Caco-2 (cell line): ENCODE measurements around the gene DOCK4. TPM values are rescaled to one million over a fixed set of nuclear protein-coding genes. Genes with fewer than 3 reads are reported as not detected.

ENCODE experiments used
- BruUV-seq: library from RNA; stranded (reverse); fragments of 400-500 nt; replicated peaks from 2 replicates; lab custom pipeline; 2021; lab: Mats Ljungman, UMichigan
- CTCF ChIA-PET: fragments of 300-600 bp; sonication (Branson Sonifier 250); formaldehyde crosslinking; loops from one replicate; lab custom pipeline; 2022; ENCODE audit warnings: antibody characterized with exemption; lab: Charles Lee
- POLR2A ChIA-PET: fragments of 300-600 bp; sonication (Branson Sonifier 250); formaldehyde crosslinking; loops from one replicate; lab custom pipeline; 2022; ENCODE audit warnings: antibody characterized with exemption; lab: Charles Lee
- DNase-seq, 2 experiments: peaks; one replicate each; pipeline versions ENCODE4 v3.0.0 to v3.0.0-alpha.2; 2020 to 2022
- H3K27me3 ChIP-seq: replicated peaks from 2 replicates; pipeline ENCODE4 v1.6.0; 2011; ENCODE audit warnings: low read length; ENCODE audit not compliant: control insufficient read depth, insufficient read depth
- H3K36me3 ChIP-seq: 2 replicates; pipeline ENCODE4 v1.5.1; 2011; ENCODE audit warnings: low read length; ENCODE audit not compliant: control insufficient read depth, insufficient read depth
- H3K4me1 ChIP-seq: fragments of 250-450 bp; sonication (Bioruptor Pico); 2 replicates; pipeline ENCODE4 v1.5.1; 2020; ENCODE audit warnings: mild to moderate bottlenecking
- H3K4me3 ChIP-seq: 2 replicates; pipeline ENCODE4 v1.5.1; 2011; ENCODE audit warnings: low read depth, mild to moderate bottlenecking, control low read depth, low read length
- H3K9me3 ChIP-seq: fragments of 250-450 bp; sonication (Bioruptor Pico); 2 replicates; pipeline ENCODE4 v1.5.1; 2020; ENCODE audit warnings: mild to moderate bottlenecking, moderate library complexity
- H3K27ac Mint-ChIP-seq: one replicate; pipeline ENCODE4 v1.8.0; 2022; ENCODE audit warnings: mixed read lengths; ENCODE audit not compliant: unreplicated experiment
- H3K27me3 Mint-ChIP-seq: one replicate; pipeline ENCODE4 v1.8.0; 2022; ENCODE audit warnings: mixed read lengths; ENCODE audit not compliant: insufficient read depth, unreplicated experiment
- H3K36me3 Mint-ChIP-seq: one replicate; pipeline ENCODE4 v1.8.0; 2022; ENCODE audit warnings: mild to moderate bottlenecking, mixed read lengths; ENCODE audit not compliant: insufficient read depth, unreplicated experiment
- H3K4me1 Mint-ChIP-seq: one replicate; pipeline ENCODE4 v1.8.0; 2022; ENCODE audit warnings: low read depth, mixed read lengths; ENCODE audit not compliant: unreplicated experiment
- H3K4me3 Mint-ChIP-seq: one replicate; pipeline ENCODE4 v1.8.0; 2022; ENCODE audit warnings: mild to moderate bottlenecking, moderate library complexity, mixed read lengths; ENCODE audit not compliant: unreplicated experiment
- H3K9me3 Mint-ChIP-seq: one replicate; pipeline ENCODE4 v1.8.0; 2022; ENCODE audit warnings: mixed read lengths; ENCODE audit not compliant: unreplicated experiment
- CTCF ChIP-seq, 2 experiments: fragments of 200-600 bp in 1 of 2; IDR thresholded peaks; 1 replicate in 1 of 2; 2 replicates in 1 of 2; pipeline versions ENCODE4 v1.5.1 to v1.8.0; 2011 to 2022; ENCODE audit warnings: antibody characterized with exemption in 1 of 2, control low read depth in 1 of 2, inconsistent platforms in 1 of 2, low read depth in 1 of 2, low read length in 1 of 2, mild to moderate bottlenecking in 1 of 2, moderate library complexity in 1 of 2; ENCODE audit not compliant: insufficient read depth in 1 of 2, severe bottlenecking in 1 of 2, unreplicated experiment in 1 of 2
- intact Hi-C: fragments of 100-400 bp; cut with micrococcal nuclease; formaldehyde crosslinking; loops from one replicate; pipeline ENCODE4 v1.10.0; 2022; ENCODE audit not compliant: unreplicated experiment
- total RNA-seq: library from RNA; stranded (reverse); gene quantifications from 2 replicates; pipeline ENCODE4 v1.2.3, GENCODE V29; 2022

Gene DOCK4
- total RNA-seq, 1 experiment from 2014 or later = 2.0 TPM

- H3K9me3 Mint-ChIP-seq = no peaks in the 10 kb centered on the region
- intact Hi-C loops = no loop called here
- peaks cover 4% of the 10 kb centered on the region for H3K27me3 Mint-ChIP-seq
- BruUV-seq = no TSS peak
- H3K27ac Mint-ChIP-seq = no peak overlapping the region
- no peaks in the 10 kb centered on the region for H3K36me3 ChIP-seq
- CTCF ChIA-PET = no interaction called here
- no peak overlapping the region for H3K4me3 Mint-ChIP-seq
- H3K9me3 ChIP-seq = no peaks in the 10 kb centered on the region
- POLR2A ChIA-PET = no interaction called here
- H3K4me3 ChIP-seq = no peak overlapping the region
- no peak for DNase-seq
- H3K27me3 ChIP-seq = no peaks in the 10 kb centered on the region
- H3K36me3 Mint-ChIP-seq = no peaks in the 10 kb centered on the region
- no peaks in the 10 kb centered on the region for H3K4me1 ChIP-seq
- no peak for TF ChIP-seq CTCF (IDR thresholded peaks at IDR 0.05; ENCODE audit: insufficient read depth in 1 of 2, low read depth in 1 of 2, low read length in 1 of 2, severe bottlenecking in 1 of 2, unreplicated experiment in 1 of 2)
- H3K4me1 Mint-ChIP-seq = no peaks in the 10 kb centered on the region
Measured at GRCh38 chr7:112038353-112038752, 167.8 kb downstream of the DOCK4 start.

DNA sequence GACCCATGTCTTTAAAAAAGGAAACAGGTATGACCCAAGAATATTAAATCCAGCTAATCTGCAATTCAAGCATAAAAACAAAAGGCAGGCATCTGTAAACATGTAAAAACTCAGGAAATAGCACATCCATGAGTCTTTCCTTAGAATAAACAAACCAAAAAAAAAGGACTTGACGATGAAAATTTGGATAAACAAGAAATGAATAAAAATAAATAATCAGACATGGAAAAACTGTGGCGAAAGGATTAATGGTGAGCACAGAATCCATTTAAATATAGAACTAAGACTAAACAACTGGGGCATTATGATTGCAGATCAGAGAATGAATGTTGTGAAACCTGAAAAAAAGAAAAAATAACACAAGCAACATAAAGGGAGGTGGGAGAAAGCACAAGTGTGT lies 170.1 kb downstream of the DOCK4 start:
- no peak overlapping the region for H3K4me3 Mint-ChIP-seq
- Histone ChIP-seq H3K4me1 (no peaks in the 10 kb centered on the region), H3K36me3 (no peaks in the 10 kb centered on the region), H3K9me3 (no peaks in the 10 kb centered on the region; the same call in 1 of the 2 replicates), H3K27me3 (no peaks in the 10 kb centered on the region), H3K4me3 (no peak overlapping the region)
- H3K27ac Mint-ChIP-seq = no peak overlapping the region
- TF ChIP-seq CTCF (IDR thresholded peaks at IDR 0.05; ENCODE audit: insufficient read depth in 1 of 2, low read depth in 1 of 2, low read length in 1 of 2, severe bottlenecking in 1 of 2, unreplicated experiment in 1 of 2) = no peak
- DNase-seq = no peak
- H3K9me3 Mint-ChIP-seq = no peaks in the 10 kb centered on the region
- CTCF ChIA-PET = no interaction called here
- POLR2A ChIA-PET = no interaction called here
- peaks cover 4% of the 10 kb centered on the region for H3K27me3 Mint-ChIP-seq
- no peaks in the 10 kb centered on the region for H3K4me1 Mint-ChIP-seq
- no TSS peak for BruUV-seq
- H3K36me3 Mint-ChIP-seq = no peaks in the 10 kb centered on the region
- intact Hi-C loops = no loop called here

DNA sequence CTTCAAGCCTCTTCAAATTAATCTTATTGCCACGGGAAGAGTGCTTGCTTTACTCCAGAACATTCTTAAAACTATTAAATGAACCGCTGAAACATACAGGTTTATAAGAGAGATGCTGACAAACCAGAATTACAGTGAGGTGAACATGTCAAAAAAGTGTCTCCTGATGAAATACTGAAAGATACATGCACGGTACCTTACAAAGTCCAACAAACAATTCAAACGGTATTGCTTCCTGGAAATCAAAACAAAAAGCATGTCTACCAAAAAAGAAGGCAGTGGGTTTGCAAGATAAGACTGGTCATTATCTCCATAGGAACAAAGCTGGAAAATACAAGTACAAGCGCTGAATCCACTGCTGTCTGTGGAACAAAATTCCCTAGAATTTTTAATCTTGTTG lies 174.5 kb downstream of the DOCK4 start:
- Mint-ChIP-seq H3K4me1 (no peaks in the 10 kb centered on the region), H3K27ac (no peak overlapping the region)

More for the DNA sequence above, 174.5 kb downstream of the DOCK4 start:
- no peak for TF ChIP-seq CTCF (IDR thresholded peaks at IDR 0.05; ENCODE audit: insufficient read depth in 1 of 2, low read depth in 1 of 2, low read length in 1 of 2, severe bottlenecking in 1 of 2, unreplicated experiment in 1 of 2)
- CTCF ChIA-PET = no interaction called here
- Mint-ChIP-seq H3K36me3 (no peaks in the 10 kb centered on the region), H3K9me3 (no peaks in the 10 kb centered on the region), H3K27me3 (peaks cover 4% of the 10 kb centered on the region), H3K4me3 (no peak overlapping the region)
- BruUV-seq = no TSS peak
- intact Hi-C loops = no loop called here
- no peaks in the 10 kb centered on the region for H3K36me3 ChIP-seq
- DNase-seq = no peak
- POLR2A ChIA-PET = no interaction called here
- H3K27me3 ChIP-seq = no peaks in the 10 kb centered on the region
- no peak overlapping the region for H3K4me3 ChIP-seq
- no peaks in the 10 kb centered on the region; the same call in 1 of the 2 replicates for H3K9me3 ChIP-seq
- H3K4me1 ChIP-seq = no peaks in the 10 kb centered on the region
